Tibial nerve (tissue), 3 donors: ENCODE results near the gene HIF1A.

ENCODE experiments used
- CTCF ChIP-seq, 5 experiments: fragments of 200-600 bp in 3 of 5; fragments of 450-650 bp in 2 of 5; sonication (generic) in 3 of 5; IDR thresholded peaks; one replicate each; pipeline ENCODE4 v1.5.1; 2016 to 2019; ENCODE audit warnings: antibody characterized with exemption in 5 of 5, mild to moderate bottlenecking in 3 of 5, moderate library complexity in 2 of 5
- POLR2A ChIP-seq, 2 donors: fragments of 450-650 bp; IDR thresholded peaks; one replicate each; pipeline ENCODE4 v1.6.1; 2017; ENCODE audit warnings: antibody characterized with exemption in 2 of 2, mild to moderate bottlenecking in 2 of 2, moderate library complexity in 2 of 2

DNA sequence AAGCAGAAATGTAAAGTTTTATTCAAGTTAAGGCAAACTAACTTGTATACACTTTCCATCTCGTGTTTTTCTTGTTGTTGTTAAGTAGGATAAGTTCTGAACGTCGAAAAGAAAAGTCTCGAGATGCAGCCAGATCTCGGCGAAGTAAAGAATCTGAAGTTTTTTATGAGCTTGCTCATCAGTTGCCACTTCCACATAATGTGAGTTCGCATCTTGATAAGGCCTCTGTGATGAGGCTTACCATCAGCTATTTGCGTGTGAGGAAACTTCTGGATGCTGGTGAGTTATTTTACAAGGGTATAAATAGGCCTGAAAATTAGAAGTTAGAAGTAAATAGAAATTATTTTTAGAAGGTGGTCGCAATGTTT lies 25.0 kb downstream of the HIF1A start:
- TF ChIP-seq POLR2A (IDR thresholded peaks at IDR 0.05) (no peak), CTCF (IDR thresholded peaks at IDR 0.05) (no peak)
